Gastrocnemius medialis (tissue), 4 donors: Measurements from ENCODE around the gene FGF7. TPM values are rescaled to one million over a fixed set of nuclear protein-coding genes. Genes with fewer than 3 reads are reported as not detected.
"Not testable (repeated sequence)": the region's sequence is repeated elsewhere in the genome, so short reads cannot be mapped to it uniquely, and the experiment has no call there.

Experiments
- ATAC-seq, 2 donors: fragments of 150-250 bp; one replicate each; pipeline ENCODE4 v1.9.1; 2016
- DNase-seq, 2 donors: peaks; one replicate each; pipeline ENCODE4 v3.0.0-alpha.2; 2019
- H3K27ac ChIP-seq, 4 donors: fragments of 200-600 bp; sonication (generic); 1 replicate in 1 of 4; 2 replicates in 3 of 4; pipeline ENCODE4 v1.5.1; 2016 to 2018; ENCODE audit warnings: mild to moderate bottlenecking in 2 of 4, moderate library complexity in 1 of 4
- H3K27me3 ChIP-seq, 3 donors: fragments of 200-600 bp; sonication (generic) in 2 of 3; 1 replicate in 1 of 3; 2 replicates in 2 of 3; pipeline versions ENCODE4 v1.5.1 to v1.6.0; 2016 to 2019; ENCODE audit warnings: mild to moderate bottlenecking in 1 of 3, moderate library complexity in 1 of 3
- H3K36me3 ChIP-seq, 2 donors: fragments of 200-600 bp; sonication (generic) in 1 of 2; one replicate each; pipeline ENCODE4 v1.5.1; 2017 to 2018
- H3K4me1 ChIP-seq, 2 donors: fragments of 200-600 bp; sonication (generic) in 1 of 2; one replicate each; pipeline ENCODE4 v1.5.1; 2016 to 2017; ENCODE audit warnings: mild to moderate bottlenecking in 2 of 2
- H3K4me3 ChIP-seq, 4 donors: fragments of 200-600 bp; sonication (generic) in 3 of 4; 1 replicate in 1 of 4; 2 replicates in 3 of 4; pipeline ENCODE4 v1.5.1; 2016 to 2019; ENCODE audit warnings: mild to moderate bottlenecking in 2 of 4
- H3K9me3 ChIP-seq, 3 donors: fragments of 200-600 bp; sonication (generic) in 2 of 3; 1 replicate in 1 of 3; 2 replicates in 2 of 3; pipeline ENCODE4 v1.5.1; 2016 to 2019
- POLR2A ChIP-seq, 2 donors: fragments of 450-650 bp; IDR thresholded peaks; one replicate each; pipeline ENCODE4 v1.6.1; 2017; ENCODE audit warnings: antibody characterized with exemption in 2 of 2, mild to moderate bottlenecking in 2 of 2, moderate library complexity in 2 of 2
- in situ Hi-C, 4 donors: fragments of 200-750 bp; cut with MboI; loops; one replicate each; pipeline versions ENCODE4 v1.15.0 to v1.8.0; 2017; ENCODE audit warnings: low sequenced_read_pairs in 4 of 4
- intact Hi-C: fragments of 100-400 bp; cut with DNase I; formaldehyde crosslinking; loops from one replicate; pipeline ENCODE4 v1.15.1; 2023; ENCODE audit warnings: low total_unique reads
- total RNA-seq, 4 donors: library from RNA; depleted of rRNA; stranded (reverse); fragments of >200 nt; gene quantifications; one replicate each; pipeline versions ENCODE4 v1.1.0 to v1.2.3, GENCODE V29; 2016
- TF ChIP-seq, protein P1 (sequence below), 5 experiments: fragments of 450-650 bp in 3 of 5; fragments of 200-600 bp in 2 of 5; sonication (generic) in 2 of 5; IDR thresholded peaks in 4 of 5; conservative IDR thresholded peaks in 1 of 5; 1 replicate in 4 of 5; 2 replicates in 1 of 5; pipeline ENCODE4 v1.5.1; 2016 to 2019; ENCODE audit warnings: antibody characterized with exemption in 5 of 5, mild to moderate bottlenecking in 3 of 5, moderate library complexity in 3 of 5

FGF7 gene
- total RNA-seq, 4 donors from 2014 or later = 1.3 to 9.5 (median 2.0) TPM

DNA sequence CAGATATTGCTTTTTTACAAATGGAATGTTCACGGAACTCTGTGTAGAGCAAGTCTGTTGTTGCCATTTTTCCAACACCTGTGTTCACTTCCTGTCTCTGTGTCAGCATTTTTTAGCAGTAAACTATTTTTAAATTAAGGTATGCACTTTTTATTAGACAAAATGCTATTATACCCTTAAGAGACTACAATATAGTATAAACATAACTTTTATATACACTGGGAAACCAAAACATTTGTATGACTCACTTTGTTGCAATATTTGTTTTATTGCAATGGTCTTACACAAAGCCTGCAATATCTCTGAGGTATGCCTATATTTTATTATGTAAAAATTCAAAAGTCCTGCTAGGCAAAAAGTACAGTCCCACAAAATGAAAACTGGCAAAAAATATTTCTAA is 39.8 kb upstream of the FGF7 start:
- TF ChIP-seq, protein P1, sequence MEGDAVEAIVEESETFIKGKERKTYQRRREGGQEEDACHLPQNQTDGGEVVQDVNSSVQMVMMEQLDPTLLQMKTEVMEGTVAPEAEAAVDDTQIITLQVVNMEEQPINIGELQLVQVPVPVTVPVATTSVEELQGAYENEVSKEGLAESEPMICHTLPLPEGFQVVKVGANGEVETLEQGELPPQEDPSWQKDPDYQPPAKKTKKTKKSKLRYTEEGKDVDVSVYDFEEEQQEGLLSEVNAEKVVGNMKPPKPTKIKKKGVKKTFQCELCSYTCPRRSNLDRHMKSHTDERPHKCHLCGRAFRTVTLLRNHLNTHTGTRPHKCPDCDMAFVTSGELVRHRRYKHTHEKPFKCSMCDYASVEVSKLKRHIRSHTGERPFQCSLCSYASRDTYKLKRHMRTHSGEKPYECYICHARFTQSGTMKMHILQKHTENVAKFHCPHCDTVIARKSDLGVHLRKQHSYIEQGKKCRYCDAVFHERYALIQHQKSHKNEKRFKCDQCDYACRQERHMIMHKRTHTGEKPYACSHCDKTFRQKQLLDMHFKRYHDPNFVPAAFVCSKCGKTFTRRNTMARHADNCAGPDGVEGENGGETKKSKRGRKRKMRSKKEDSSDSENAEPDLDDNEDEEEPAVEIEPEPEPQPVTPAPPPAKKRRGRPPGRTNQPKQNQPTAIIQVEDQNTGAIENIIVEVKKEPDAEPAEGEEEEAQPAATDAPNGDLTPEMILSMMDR (IDR thresholded peaks at IDR 0.05 in 4 of 5, conservative IDR thresholded peaks at IDR 0.05 in 1 of 5) = no peak
- TF ChIP-seq POLR2A (IDR thresholded peaks at IDR 0.05) = no peak
- no peak for DNase-seq
- H3K36me3 ChIP-seq = no peaks in the 10 kb centered on the region
- H3K27me3 ChIP-seq = no peaks in the 10 kb centered on the region
- intact Hi-C loops = no loop called here
- H3K9me3 ChIP-seq = no peaks in the 10 kb centered on the region
- H3K27ac ChIP-seq = no peak overlapping the region
- no peaks in the 10 kb centered on the region for H3K4me1 ChIP-seq
- no peak for ATAC-seq
- H3K4me3 ChIP-seq = no peak overlapping the region
- in situ Hi-C loops = no loop called here

DNA sequence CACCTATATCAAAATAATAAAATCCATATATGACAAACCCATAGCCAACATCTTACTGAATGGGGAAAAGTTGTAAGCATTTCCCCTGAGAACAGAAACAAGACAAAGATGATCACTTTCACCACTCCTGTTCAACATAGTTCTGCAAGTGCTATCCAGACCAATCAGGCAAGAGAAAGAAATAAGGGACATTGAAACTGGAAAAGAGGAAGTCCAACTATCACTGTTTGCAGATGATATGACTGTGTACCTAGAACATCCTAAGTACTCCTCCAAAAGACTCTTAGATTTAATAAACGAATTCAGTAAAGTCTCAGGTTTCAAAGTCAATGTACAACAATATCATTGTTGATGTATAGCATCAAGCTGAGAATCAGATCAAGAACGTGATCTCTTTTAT is 35.6 kb upstream of the FGF7 start:
- in situ Hi-C loops (no loop called here), intact Hi-C loops (no loop called here)
- ATAC-seq = no peak
- H3K4me3 ChIP-seq = no peak overlapping the region
- TF ChIP-seq, protein P1 (IDR thresholded peaks at IDR 0.05 in 4 of 5, conservative IDR thresholded peaks at IDR 0.05 in 1 of 5) = no peak
- TF ChIP-seq POLR2A (IDR thresholded peaks at IDR 0.05) = no peak
- no peaks in the 10 kb centered on the region for H3K4me1 ChIP-seq
- no peaks in the 10 kb centered on the region for H3K36me3 ChIP-seq
- no peak for DNase-seq
- H3K9me3 ChIP-seq = no peaks in the 10 kb centered on the region
- H3K27ac ChIP-seq = no peak overlapping the region
- H3K27me3 ChIP-seq = no peaks in the 10 kb centered on the region

DNA sequence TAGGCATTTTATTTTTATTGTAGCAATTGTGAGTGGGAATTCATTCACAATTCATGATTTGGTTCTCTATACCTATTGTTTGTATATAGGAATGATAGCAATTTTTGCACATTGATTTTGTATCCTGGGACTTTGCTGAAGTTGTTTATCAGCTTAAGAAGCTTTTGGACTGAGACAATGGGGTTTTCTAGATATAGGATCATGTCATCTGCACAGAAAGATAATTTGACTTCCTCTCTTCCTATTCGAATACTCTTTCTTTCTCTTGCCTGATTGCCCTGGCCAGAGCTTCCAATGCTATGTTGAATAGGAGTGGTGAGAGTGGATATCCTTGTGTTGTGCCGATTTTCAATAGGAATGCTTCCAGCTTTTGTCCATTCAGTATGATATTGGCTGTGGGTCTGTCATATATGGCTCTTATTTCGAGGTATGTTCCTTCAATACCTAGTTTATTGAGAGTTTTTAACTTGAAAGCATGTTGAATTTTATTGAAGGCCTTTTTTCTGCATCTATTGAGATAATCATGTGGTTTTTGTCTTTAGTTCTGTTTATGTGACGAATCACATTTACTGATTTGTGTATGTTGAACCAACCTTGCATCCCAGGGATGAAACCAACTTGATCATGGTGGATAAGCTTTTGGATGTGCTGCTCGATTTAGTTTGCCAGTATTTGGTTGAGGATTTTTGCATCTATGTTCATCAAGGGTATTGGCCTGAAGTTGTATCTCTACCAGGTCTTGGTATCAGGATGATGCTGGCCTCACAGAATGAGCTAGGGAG is 20.3 kb upstream of the FGF7 start:
- H3K27me3 ChIP-seq, DNase-seq, H3K4me1 ChIP-seq, H3K9me3 ChIP-seq, ATAC-seq, H3K27ac ChIP-seq, intact Hi-C loops, H3K36me3 ChIP-seq, H3K4me3 ChIP-seq: not testable (repeated sequence)
- in situ Hi-C loops = loop anchor here in 2 of 4 donors (25.0 kb wide), 1 partner anchor 540 kb away; no protein-coding TSS in a partner anchor

DNA sequence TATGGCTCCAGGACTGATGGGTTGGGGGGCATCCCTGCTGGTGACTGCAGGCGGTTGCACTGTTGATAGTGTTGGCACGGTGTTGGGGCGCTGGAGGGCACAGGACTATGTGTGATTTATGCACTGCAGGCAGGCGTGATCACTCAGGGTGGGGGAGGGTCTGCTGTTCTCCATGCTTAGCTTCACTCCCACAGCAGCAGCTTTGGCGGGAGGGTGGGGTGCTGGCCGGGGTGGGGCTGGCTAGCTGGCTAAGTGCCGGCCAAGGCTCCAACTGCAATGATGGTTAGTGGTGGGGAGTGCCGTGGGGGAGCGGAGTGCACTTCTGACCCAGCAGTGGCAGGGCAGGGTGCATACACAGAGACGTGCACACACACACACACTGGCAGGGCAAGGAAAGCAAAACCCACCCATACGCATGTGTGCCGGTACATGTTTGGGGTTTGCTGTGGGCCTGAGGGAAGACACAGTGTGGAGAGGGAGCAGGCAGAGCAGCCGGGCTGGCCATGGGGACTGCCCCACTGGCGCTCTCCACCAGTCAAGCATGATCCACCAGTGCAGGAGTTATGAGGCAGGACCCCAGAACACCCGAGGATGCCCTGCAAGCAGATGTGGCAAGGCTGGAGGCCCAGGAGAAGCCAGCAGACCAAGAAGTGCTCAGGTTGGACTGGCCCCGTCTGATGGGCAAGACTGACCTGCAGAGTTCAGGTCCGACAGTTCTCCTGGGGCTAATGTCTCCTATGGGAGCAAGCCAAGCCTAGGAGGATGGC is 16.5 kb upstream of the FGF7 start:
- Histone ChIP-seq H3K4me3 (no peak overlapping the region), H3K27me3 (no peaks in the 10 kb centered on the region), H3K27ac (no peak overlapping the region), H3K9me3 (no peaks in the 10 kb centered on the region), H3K36me3 (no peaks in the 10 kb centered on the region), H3K4me1 (no peaks in the 10 kb centered on the region)
- no peak for ATAC-seq
- intact Hi-C loops (no loop called here), in situ Hi-C loops (loop anchor here in 2 of 4 donors (25.0 kb wide), 1 partner anchor 544 kb away; no protein-coding TSS in a partner anchor)
- no peak for TF ChIP-seq POLR2A (IDR thresholded peaks at IDR 0.05)
- no peak for DNase-seq

DNA sequence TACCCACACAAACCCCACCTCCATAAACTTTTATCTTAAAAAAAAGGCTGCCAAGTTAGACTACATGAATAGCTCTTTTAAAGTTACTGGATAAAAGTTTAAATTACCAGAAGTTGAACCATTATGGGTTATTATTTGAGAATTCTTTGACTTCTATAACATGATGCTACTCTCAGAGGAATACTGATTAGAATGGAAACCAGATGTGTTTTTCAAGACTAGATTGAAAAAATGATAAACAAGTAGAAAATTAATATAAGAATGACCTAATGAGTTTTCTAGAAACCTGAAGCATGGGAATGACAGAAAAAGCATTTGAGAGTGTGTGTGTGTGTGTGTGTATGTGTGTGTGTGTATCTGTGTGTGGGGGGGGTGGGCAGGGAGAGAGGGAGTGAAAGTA is 12.4 kb upstream of the FGF7 start:
- Histone ChIP-seq H3K27me3 (no peaks in the 10 kb centered on the region), H3K36me3 (no peaks in the 10 kb centered on the region), H3K4me1 (no peaks in the 10 kb centered on the region), H3K27ac (no peak overlapping the region), H3K4me3 (no peak overlapping the region), H3K9me3 (no peaks in the 10 kb centered on the region)
- intact Hi-C loops = no loop called here
- in situ Hi-C loops = loop anchor here in 2 of 4 donors (25.0 kb wide), 1 partner anchor 548 kb away; no protein-coding TSS in a partner anchor
- no peak for ATAC-seq
- DNase-seq = no peak
- TF ChIP-seq, protein P1 (IDR thresholded peaks at IDR 0.05 in 4 of 5, conservative IDR thresholded peaks at IDR 0.05 in 1 of 5) = no peak
- TF ChIP-seq POLR2A (IDR thresholded peaks at IDR 0.05) = no peak
